HEK293 (cell line): ENCODE measurements around the gene DOK5.

ENCODE experiments used
- CTCF ChIP-seq: fragments of 450-650 bp; formaldehyde crosslinking; IDR thresholded peaks from 2 replicates; pipeline ENCODE4 v1.5.1; 2016; ENCODE audit warnings: missing biosample characterization, missing genetic modification characterization
- KLF1 ChIP-seq: fragments of 450-650 bp; formaldehyde crosslinking; IDR thresholded peaks from 2 replicates; pipeline ENCODE4 v1.5.1; 2016; ENCODE audit warnings: missing biosample characterization, missing genetic modification characterization
- KLF10 ChIP-seq: fragments of 450-650 bp; IDR thresholded peaks from 2 replicates; pipeline ENCODE4 v1.5.1; 2018; ENCODE audit warnings: missing biosample characterization, mild to moderate bottlenecking, missing genetic modification characterization
- YY1 ChIP-seq: fragments of 450-650 bp; formaldehyde crosslinking; IDR thresholded peaks from 2 replicates; pipeline ENCODE4 v1.5.1; 2018; ENCODE audit warnings: missing biosample characterization, missing genetic modification characterization
- ZNF175 ChIP-seq: fragments of 450-650 bp; formaldehyde crosslinking; IDR thresholded peaks from 2 replicates; pipeline ENCODE4 v1.5.1; 2016; ENCODE audit warnings: missing biosample characterization, missing genetic modification characterization
- ZNF362 ChIP-seq: fragments of 450-650 bp; formaldehyde crosslinking; IDR thresholded peaks from 2 replicates; pipeline ENCODE4 v1.5.1; 2016; ENCODE audit warnings: missing biosample characterization, missing genetic modification characterization

DNA sequence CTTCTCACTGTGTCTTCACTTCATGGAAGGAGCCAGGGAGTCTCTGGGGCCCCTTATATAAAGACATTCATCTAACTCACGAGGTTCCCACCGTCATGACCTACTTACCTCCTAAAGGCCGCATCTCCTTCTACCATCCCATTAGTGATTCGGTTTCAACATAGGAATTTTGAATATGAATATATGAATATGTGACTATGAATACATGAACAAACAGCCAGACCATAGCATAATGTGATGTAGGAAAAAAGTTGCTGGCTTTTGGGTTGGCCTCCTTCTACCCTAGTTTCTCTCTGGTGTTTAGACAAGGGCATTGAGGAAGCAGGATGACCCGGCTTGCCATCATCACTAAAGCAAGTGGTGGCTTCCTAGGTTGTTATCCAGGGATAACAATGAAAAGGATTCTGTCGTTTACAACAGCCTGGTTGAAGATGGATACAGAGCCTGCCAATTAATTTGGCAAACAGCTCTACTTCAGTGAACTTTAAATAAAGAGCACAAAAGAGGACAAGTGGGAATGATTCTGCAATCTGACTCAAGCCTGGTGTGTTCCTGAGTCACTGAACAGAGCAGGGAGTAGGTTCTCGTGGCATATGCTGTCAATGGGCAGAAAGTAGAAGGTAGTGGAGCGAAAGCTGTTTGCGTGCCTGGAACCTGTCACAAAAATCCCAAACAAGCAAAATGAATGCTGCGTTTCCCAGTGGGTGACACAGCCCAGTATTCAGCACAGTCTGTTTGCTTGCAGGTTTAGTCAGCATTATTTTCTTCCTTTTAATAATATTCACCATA lies 44.0 kb upstream of the DOK5 start:
- TF ChIP-seq YY1 (tag by site-specific recombination) = no peak
- no peak for TF ChIP-seq KLF10 (tag by site-specific recombination)
- no peak for TF ChIP-seq ZNF362 (tag by site-specific recombination)
- no peak for TF ChIP-seq CTCF (tag by site-specific recombination)
- TF ChIP-seq KLF1 (tag by site-specific recombination) = no peak
- no peak for TF ChIP-seq ZNF175
